ENCODE measurements around the gene GULP1. TPM values are rescaled to one million over a fixed set of nuclear protein-coding genes. Genes with fewer than 3 reads are reported as not detected.

The GULP1 gene
- polyA plus RNA-seq, 1 donor from 2014 or later, result 10.2 TPM

GRCh38 chr2:188473306-188473705, 181.6 kb downstream of the GULP1 start:
- no peaks in the 10 kb centered on the region for H3K36me3 ChIP-seq (ENCODE audit: insufficient read depth, low read length)
- H3K27me3 ChIP-seq (ENCODE audit: insufficient read depth, low read depth, low read length), result no peaks in the 10 kb centered on the region
- H3K79me2 ChIP-seq (replicated peaks; ENCODE audit: insufficient read depth, low read length), result no peaks in the 10 kb centered on the region
- no peaks in the 10 kb centered on the region for H3F3A ChIP-seq (ENCODE audit: insufficient read depth, low read length, poor library complexity, severe bottlenecking)
- TF ChIP-seq SMC3 (conservative IDR thresholded peaks at IDR 0.05; ENCODE audit: poor library complexity) (no peak), CTCF (IDR thresholded peaks at IDR 0.05; ENCODE audit: poor library complexity, severe bottlenecking) (no peak), TAF1 (IDR thresholded peaks at IDR 0.05; ENCODE audit: low read depth) (no peak), RAD21 (conservative IDR thresholded peaks at IDR 0.05) (no peak), POLR2AphosphoS5 (IDR thresholded peaks at IDR 0.05) (no peak)
- no peak overlapping the region for H2AFZ ChIP-seq (ENCODE audit: low read depth, low read length)
- H3K9me3 ChIP-seq (ENCODE audit: low read length), result no peaks in the 10 kb centered on the region
- H3K9ac ChIP-seq (ENCODE audit: low read length), result no peak overlapping the region
- no peaks in the 10 kb centered on the region for H4K20me1 ChIP-seq (ENCODE audit: insufficient read depth)
- H3K4me3 ChIP-seq (ENCODE audit: low read length), result no peak overlapping the region
- H3K27ac ChIP-seq (ENCODE audit: low read length), result no peak overlapping the region
- H3K9me2 ChIP-seq (ENCODE audit: insufficient read depth, low read length), result no peaks in the 10 kb centered on the region
- no peak overlapping the region for H3K4me2 ChIP-seq (ENCODE audit: low read length)

GRCh38 chr2:188474316-188474715, 182.6 kb downstream of the GULP1 start:
- Histone ChIP-seq H3K4me2 (ENCODE audit: low read length) (no peak overlapping the region), H3K9me3 (ENCODE audit: low read length) (no peaks in the 10 kb centered on the region), H2AFZ (ENCODE audit: low read depth, low read length) (no peak overlapping the region), H3F3A (ENCODE audit: insufficient read depth, low read length, poor library complexity, severe bottlenecking) (no peaks in the 10 kb centered on the region), H3K27me3 (ENCODE audit: insufficient read depth, low read depth, low read length) (no peaks in the 10 kb centered on the region), H3K4me3 (ENCODE audit: low read length) (no peak overlapping the region), H3K36me3 (ENCODE audit: insufficient read depth, low read length) (no peaks in the 10 kb centered on the region), H3K9ac (ENCODE audit: low read length) (no peak overlapping the region), H4K20me1 (ENCODE audit: insufficient read depth) (no peaks in the 10 kb centered on the region), H3K27ac (ENCODE audit: low read length) (no peak overlapping the region), H3K9me2 (ENCODE audit: insufficient read depth, low read length) (no peaks in the 10 kb centered on the region), H3K79me2 (replicated peaks; ENCODE audit: insufficient read depth, low read length) (no peaks in the 10 kb centered on the region)
- TF ChIP-seq TAF1 (IDR thresholded peaks at IDR 0.05; ENCODE audit: low read depth) (no peak), MXI1 (conservative IDR thresholded peaks at IDR 0.05; ENCODE audit: poor library complexity, severe bottlenecking) (no peak), REST (IDR thresholded peaks at IDR 0.05; ENCODE audit: borderline replicate concordance) (no peak), SMC3 (conservative IDR thresholded peaks at IDR 0.05; ENCODE audit: poor library complexity) (no peak), RAD21 (conservative IDR thresholded peaks at IDR 0.05) (no peak), EP300 (conservative IDR thresholded peaks at IDR 0.05; ENCODE audit: poor library complexity, severe bottlenecking) (no peak), CTCF (IDR thresholded peaks at IDR 0.05; ENCODE audit: poor library complexity, severe bottlenecking) (no peak), POLR2AphosphoS5 (IDR thresholded peaks at IDR 0.05) (no peak)

All from neural cell (in vitro differentiated cells).